K562 (cell line): ENCODE measurements around the gene WDR27. TPM values are rescaled to one million over a fixed set of nuclear protein-coding genes. Genes with fewer than 3 reads are reported as not detected.
A peak's percentile ranks its signal among the peaks of the same experiment; 100 is the strongest.

Source experiments
- ATAC-seq: fragments of 200-7000 bp; cut with Tn5 transposase; 3 replicates; pipeline ENCODE4 v1.9.1; 2020; ENCODE audit warnings: moderate library complexity
- BruUV-seq: library from RNA; stranded (reverse); fragments of 400-500 nt; replicated peaks from 2 replicates; lab custom pipeline; 2021; lab: Mats Ljungman, UMichigan
- CTCF ChIA-PET: fragments of 300-600 bp; formaldehyde crosslinking; extraction: SDS; loops from one replicate; lab custom pipeline; 2021; ENCODE audit warnings: low intra/inter-chr PET ratio; lab: Yijun Ruan, JAX
- POLR2A ChIA-PET: fragments of 300-600, 350-650 bp; sonication (Branson Sonifier 250); formaldehyde crosslinking; extraction: SDS; loops from one replicate; lab custom pipeline; 2021; ENCODE audit warnings: antibody characterized with exemption, inconsistent platforms; lab: Yijun Ruan, JAX
- DNase-seq, 4 experiments: peaks; one replicate each; pipeline versions ENCODE4 v3.0.0 to v3.0.0-alpha.2; 2011 to 2018; ENCODE audit warnings: low spot score in 3 of 4, mixed read lengths in 3 of 4; ENCODE audit errors: extremely low read depth in 1 of 4
- FAIRE-seq: peaks from 2 replicates; lab custom pipeline; 2011; peaks lifted over from hg19 to GRCh38; lab: Jason Lieb, UNC
- H2AFZ ChIP-seq: 2 replicates; pipeline ENCODE4 v1.6.0; 2011; ENCODE audit warnings: low read depth, low read length, control low read depth, inconsistent platforms
- H3K27ac ChIP-seq: fragments of 200-600 bp; 3 replicates; pipeline ENCODE4 v1.8.0; 2011; ENCODE audit warnings: low read depth, mild to moderate bottlenecking, control low read depth, inconsistent platforms, low read length, moderate library complexity, mixed read lengths; ENCODE audit errors: extremely low read depth
- H3K27me3 ChIP-seq, 2 experiments: fragments of 300-600 bp in 1 of 2; 2 replicates in 1 of 2; 3 replicates in 1 of 2; pipeline versions ENCODE4 v1.6.0 to v1.8.0; 2011; ENCODE audit warnings: inconsistent platforms in 2 of 2, low read length in 2 of 2, mild to moderate bottlenecking in 1 of 2, mixed read lengths in 1 of 2, moderate library complexity in 1 of 2; ENCODE audit not compliant: control insufficient read depth in 2 of 2, insufficient read depth in 2 of 2
- H3K36me3 ChIP-seq: fragments of 300-600 bp; 3 replicates; pipeline ENCODE4 v1.8.0; 2011; ENCODE audit warnings: mild to moderate bottlenecking, low read length, inconsistent platforms; ENCODE audit not compliant: control insufficient read depth, insufficient read depth
- H3K4me1 ChIP-seq, 2 experiments: fragments of 200-600 bp in 1 of 2; replicated peaks in 1 of 2; 2 replicates in 1 of 2; 3 replicates in 1 of 2; pipeline versions ENCODE4 v1.5.1 to v1.8.0; 2011; ENCODE audit warnings: inconsistent platforms in 2 of 2, low read length in 2 of 2, mild to moderate bottlenecking in 1 of 2, mixed read lengths in 1 of 2, moderate library complexity in 1 of 2; ENCODE audit not compliant: control insufficient read depth in 2 of 2, insufficient read depth in 2 of 2
- H3K4me2 ChIP-seq: 2 replicates; pipeline ENCODE4 v1.6.1; 2011; ENCODE audit warnings: low read length, control low read depth, inconsistent platforms, mixed read lengths; ENCODE audit not compliant: insufficient read depth
- H3K4me3 ChIP-seq: fragments of 200-600 bp; sonication (generic), shearing (Covaris generic); 2 replicates; pipeline ENCODE4 v1.5.1; 2016; ENCODE audit warnings: control low read depth, inconsistent platforms
- H3K79me2 ChIP-seq: fragments of 200-600 bp; 3 replicates; pipeline ENCODE4 v1.8.0; 2011; ENCODE audit warnings: low read length, inconsistent platforms; ENCODE audit not compliant: control insufficient read depth, insufficient read depth
- H3K9ac ChIP-seq, 2 experiments: 2 replicates each; pipeline versions ENCODE4 v1.6.0 to v1.6.1; 2011; ENCODE audit warnings: low read depth in 2 of 2, low read length in 2 of 2, control low read depth in 1 of 2, inconsistent platforms in 1 of 2, mild to moderate bottlenecking in 1 of 2, mixed read lengths in 1 of 2; ENCODE audit not compliant: insufficient read depth in 1 of 2
- H3K9me1 ChIP-seq: one replicate; pipeline ENCODE4 v1.6.0; 2011; ENCODE audit warnings: inconsistent platforms, mild to moderate bottlenecking, low read length, moderate library complexity; ENCODE audit not compliant: control insufficient read depth, insufficient read depth
- H3K9me3 ChIP-seq: replicated peaks from 2 replicates; pipeline ENCODE4 v1.5.1; 2011; ENCODE audit warnings: low read depth, low read length, inconsistent platforms; ENCODE audit not compliant: control insufficient read depth, insufficient read depth
- H4K20me1 ChIP-seq: replicated peaks from 2 replicates; pipeline ENCODE4 v1.6.1; 2011; ENCODE audit warnings: low read length, inconsistent platforms, mixed read lengths; ENCODE audit not compliant: control insufficient read depth, insufficient read depth
- BCOR ChIP-seq: fragments of 450-650 bp; IDR thresholded peaks from 2 replicates; pipeline ENCODE4 v1.6.1; 2016
- BRD4 ChIP-seq: fragments of 200-600 bp; sonication (generic); IDR thresholded peaks from 2 replicates; pipeline ENCODE4 v1.6.1; 2017; ENCODE audit warnings: inconsistent platforms
- CHD2 ChIP-seq: IDR thresholded peaks from 2 replicates; pipeline ENCODE4 v1.6.1; 2011; ENCODE audit warnings: low read depth, low read length
- CREM ChIP-seq: IDR thresholded peaks from 2 replicates; pipeline ENCODE4 v1.6.1; 2014; ENCODE audit warnings: antibody characterized with exemption, low read depth
- EP300 ChIP-seq: IDR thresholded peaks from 2 replicates; pipeline ENCODE4 v1.6.1; 2012; ENCODE audit warnings: low read length, improper control_type of control experiment
- KLF16 ChIP-seq: IDR thresholded peaks from 2 replicates; pipeline ENCODE4 v1.6.1; 2016; ENCODE audit warnings: antibody characterized with exemption
- MED1 ChIP-seq: sonication (generic); formaldehyde crosslinking; IDR thresholded peaks from 2 replicates; pipeline ENCODE4 v1.8.1; 2023; ENCODE audit warnings: missing genetic modification reagents, borderline replicate concordance
- NONO ChIP-seq, 2 experiments: fragments of 200-400 bp in 1 of 2; fragments of 450-650 bp in 1 of 2; formaldehyde crosslinking in 1 of 2; IDR thresholded peaks; 2 replicates each; pipeline ENCODE4 v1.6.1; 2017; ENCODE audit warnings: low read depth in 2 of 2, mild to moderate bottlenecking in 2 of 2, moderate library complexity in 2 of 2, low read length in 1 of 2
- NR2C1 ChIP-seq, 2 experiments: fragments of 450-650 bp; IDR thresholded peaks; 2 replicates each; pipeline ENCODE4 v1.6.1; 2017; ENCODE audit warnings: mild to moderate bottlenecking in 2 of 2, antibody characterized with exemption in 1 of 2, inconsistent platforms in 1 of 2, missing compliant biosample characterization in 1 of 2, missing genetic modification characterization in 1 of 2
- NR4A1 ChIP-seq, 2 experiments: fragments of 250-450 bp in 1 of 2; fragments of 450-650 bp in 1 of 2; sonication (Bioruptor Pico) in 1 of 2; IDR thresholded peaks; 2 replicates each; pipeline versions ENCODE4 v1.4.0 to v1.6.1; 2016 to 2020; ENCODE audit warnings: mild to moderate bottlenecking in 2 of 2, missing compliant biosample characterization in 1 of 2, missing genetic modification characterization in 1 of 2, moderate library complexity in 1 of 2
- SFPQ ChIP-seq: fragments of 200-400 bp; formaldehyde crosslinking; IDR thresholded peaks from 2 replicates; pipeline ENCODE4 v1.6.1; 2017; ENCODE audit warnings: mild to moderate bottlenecking, low read depth, low read length, moderate library complexity
- SIRT6 ChIP-seq: IDR thresholded peaks from one replicate; pipeline ENCODE4 v1.6.1; 2012; ENCODE audit warnings: low read depth, mild to moderate bottlenecking, control low read depth, inconsistent platforms, low read length, moderate library complexity
- SRF ChIP-seq, 2 experiments: fragments of 250-450, 450-650 bp in 1 of 2; sonication (Bioruptor Pico) in 1 of 2; sonication (generic) in 1 of 2; formaldehyde crosslinking; IDR thresholded peaks; 2 replicates each; pipeline versions ENCODE4 v1.5.0 to v1.5.1; 2020 to 2022; ENCODE audit warnings: mild to moderate bottlenecking in 1 of 2, missing genetic modification reagents in 1 of 2
- UBTF ChIP-seq, 2 experiments: IDR thresholded peaks; 2 replicates each; pipeline ENCODE4 v1.6.1; 2012; ENCODE audit warnings: improper control_type of control experiment in 2 of 2, low read depth in 2 of 2, low read length in 2 of 2, borderline replicate concordance in 1 of 2
- ZNF224 ChIP-seq: sonication (generic); formaldehyde crosslinking; IDR thresholded peaks from 2 replicates; pipeline ENCODE4 v1.8.0; 2022; ENCODE audit warnings: mild to moderate bottlenecking, missing genetic modification reagents
- ZNF282 ChIP-seq: sonication (generic); formaldehyde crosslinking; IDR thresholded peaks from 2 replicates; pipeline ENCODE4 v1.8.1; 2023; ENCODE audit warnings: missing genetic modification reagents
- WGBS: fragments of 100-300 bp; shearing (Covaris generic); methylation state at CpG from one replicate; pipeline ENCODE4 v1.1.6; 2016; ENCODE audit warnings: low coverage, mixed read lengths; ENCODE audit not compliant: insufficient coverage; ENCODE audit errors: missing lambda C conversion rate; 5-methylcytosine and 5-hydroxymethylcytosine counted together
- in situ Hi-C: fragments of 300-500 bp; cut with MboI; formaldehyde crosslinking; loops from 4 replicates; pipeline ENCODE4 v1.15.0; 2018; ENCODE audit warnings: inconsistent platforms, mixed read lengths
- intact Hi-C: fragments of 100-400 bp; cut with micrococcal nuclease; formaldehyde crosslinking; loops from 2 replicates; pipeline ENCODE4 v1.14.2; 2022
- polyA plus RNA-seq, 8 experiments: library from polyadenylated mRNA; depleted of rRNA in 4 of 8; stranded (reverse) in 5 of 8; unstranded in 3 of 8; fragments of >200 nt; fragmentation: Nextera tagmentation in 2 of 8; fragmentation: Illumina TruSeq in 1 of 8; extraction: Ambion mirVana in 2 of 8; extraction: Trizol in 1 of 8; gene quantifications; 2 replicates each; pipeline versions ENCODE4 v1.2.1 to v1.2.3, GENCODE V29; 2011 to 2014; ENCODE audit warnings: inconsistent platforms in 1 of 8, missing spikeins in 1 of 8
- total RNA-seq, 7 experiments: library from RNA; depleted of rRNA in 6 of 7; stranded (reverse); fragments of >200 nt in 6 of 7; fragmentation: Illumina TruSeq in 2 of 7; extraction: Trizol in 2 of 7; gene quantifications; 2 replicates each; pipeline versions ENCODE4 v1.2.1 to v1.2.3, GENCODE V29; 2011 to 2021; ENCODE audit warnings: low replicate concordance in 1 of 7

The WDR27 gene
- total and polyA plus RNA-seq, 9 of the 15 experiments (the other 6 are each of a cell fraction or from before 2014, with no cell fraction given), result 4.3 to 77.2 (median 22.7) TPM

GRCh38 chr6:169702840-169703246 is 1.0 kb upstream of the WDR27 start (continued):
- TF ChIP-seq MED1, result 0 out of 2 replicates have a peak, but pooled peaks have one; percentile 35
- TF ChIP-seq ZNF282 (CRISPR knock-in tag), result 0 out of 2 replicates have a peak, but pooled peaks have one; percentile 61
- 0 out of 2 replicates have a peak, but pooled peaks have one; percentile 21 for TF ChIP-seq CHD2
- 0 out of 4 replicates have a peak, but pooled peaks of 1 of the 2 experiments have one; percentile 11 for TF ChIP-seq NONO (IDR thresholded peaks at IDR 0.05; ENCODE audit: low read depth in 2 of 2, low read length in 1 of 2)
- TF ChIP-seq KLF16, result no peak
- 0 out of 2 replicates have a peak, but pooled peaks have one; percentile 12 for TF ChIP-seq NR2C1 (IDR thresholded peaks at IDR 0.05)
- no peak for TF ChIP-seq NR2C1 (tag; IDR thresholded peaks at IDR 0.05)
- TF ChIP-seq SRF (CRISPR knock-in tag; IDR thresholded peaks at IDR 0.05), result 0 out of 4 replicates have a peak, but pooled peaks of 1 of the 2 experiments have one; percentile 25
- TF ChIP-seq, all 486 proteins: peak for 15

GRCh38 chr6:169701311-169701953 is 397 bp downstream of the WDR27 start:
- peak in 3 of 4 experiments; percentile 29 to 59 (median 42) for DNase-seq
- ChIA-PET CTCF (no interaction called here), POLR2A (interaction anchor here (0.6 to 5.2 kb wide), 15 partner anchors 9 to 741 kb away, joined by 3 to 24 read pairs (median 6); no protein-coding TSS in a partner anchor)
- H3K4me3 ChIP-seq, result peak overlapping the region; percentile 74
- BruUV-seq, result TSS peak; percentile 81
- WGBS, result under 1% methylated on average over 49 of the region's 54 CpGs
- in situ Hi-C loops, result no loop called here
- peak; percentile 69 for ATAC-seq
- H3K9me3 ChIP-seq, result no peaks in the 10 kb centered on the region
- H3K4me2 ChIP-seq, result peak overlapping the region; percentile 95
- no peaks in the 10 kb centered on the region; the same call in none of the 2 replicates for H4K20me1 ChIP-seq
- peaks cover 53% of the 10 kb centered on the region for H3K36me3 ChIP-seq
- H3K27ac ChIP-seq, result peak overlapping the region; percentile 90
- H3K4me1 ChIP-seq, result peaks cover 13 to 19% of the 10 kb centered on the region in 2 experiments; a peak in 4 of 5 replicates
- H3K9ac ChIP-seq, result peak overlapping the region; percentile 94 to 96
- peak overlapping the region; percentile 89 for H2AFZ ChIP-seq
- no peaks in the 10 kb centered on the region for H3K27me3 ChIP-seq
- peaks cover 66% of the 10 kb centered on the region for H3K79me2 ChIP-seq
- H3K9me1 ChIP-seq, result peaks cover 2% of the 10 kb centered on the region
- no peak for FAIRE-seq
- intact Hi-C loops, result no loop called here
- TF ChIP-seq SIRT6, result no peak
- no peak for TF ChIP-seq CREM
- TF ChIP-seq SFPQ, result no peak
- no peak for TF ChIP-seq ZNF224
- no peak for TF ChIP-seq BRD4
- 0 out of 2 replicates have a peak, but pooled peaks have one; percentile 15 for TF ChIP-seq NR4A1 (CRISPR knock-in tag; IDR thresholded peaks at IDR 0.05)
- TF ChIP-seq NR4A1 (tag; IDR thresholded peaks at IDR 0.05), result no peak
- TF ChIP-seq EP300, result no peak
- TF ChIP-seq BCOR, result peak; percentile 35; the same call in 1 of the 2 replicates
- TF ChIP-seq UBTF (IDR thresholded peaks at IDR 0.05; ENCODE audit: borderline replicate concordance in 1 of 2, low read depth in 2 of 2, low read length in 2 of 2), result peak in 1 of 2 experiments; percentile 22; a peak in 1 of 4 replicates
